ENCODE data around the gene STK31. TPM values are rescaled to one million over a fixed set of nuclear protein-coding genes. Genes with fewer than 3 reads are reported as not detected.
"Not testable (repeated sequence)": the region's sequence is repeated elsewhere in the genome, so short reads cannot be mapped to it uniquely, and the experiment has no call there.

Gene STK31
- total and polyA plus RNA-seq, 2 donors (not counting 3 experiments of a cell fraction or from before 2014, with no cell fraction given): 0.44 TPM; not detected in 1

GRCh38 chr7:23768022-23768421 lies 58.0 kb downstream of the STK31 start:
- ChIA-PET POLR2A (no interaction called here), CTCF (interaction anchor here (0.9 kb wide), 1 partner anchor 19 kb away, joined by 3 read pairs; no protein-coding TSS in a partner anchor)
- no peak for TF ChIP-seq JUN (IDR thresholded peaks at IDR 0.05; ENCODE audit: borderline replicate concordance, insufficient read depth, insufficient read length, low read depth)
- TF ChIP-seq EZH2 (IDR thresholded peaks at IDR 0.05; ENCODE audit: borderline replicate concordance, low read depth, low read length, severe bottlenecking): no peak
- TF ChIP-seq CTCF (IDR thresholded peaks at IDR 0.05; ENCODE audit: extremely low read depth in 1 of 2, insufficient read depth in 1 of 2, low read depth in 1 of 2, low read length in 2 of 2): no peak
- no peak for TF ChIP-seq POLR2AphosphoS5 (IDR thresholded peaks at IDR 0.05; ENCODE audit: insufficient read depth, low read depth, low read length)
- no peak for TF ChIP-seq MAX (IDR thresholded peaks at IDR 0.05; ENCODE audit: insufficient read depth, insufficient read length)
- TF ChIP-seq MYC (IDR thresholded peaks at IDR 0.05; ENCODE audit: low read depth, low read length): no peak
- no peak for TF ChIP-seq GATA2 (IDR thresholded peaks at IDR 0.05; ENCODE audit: insufficient read depth, insufficient read length, low read depth, low read length)
- no peak for TF ChIP-seq POLR2A (IDR thresholded peaks at IDR 0.05; ENCODE audit: low read depth, low read length)
- no peak for TF ChIP-seq FOS (IDR thresholded peaks at IDR 0.05; ENCODE audit: borderline replicate concordance, insufficient read depth, low read length)

GRCh38 chr7:23779185-23779800 lies 69.3 kb downstream of the STK31 start:
- POLR2A ChIA-PET; H4K20me1 ChIP-seq (replicated peaks; ENCODE audit: control insufficient read depth, extremely low read depth, insufficient read depth, low read length); H2AFZ ChIP-seq (ENCODE audit: low read depth, low read length); H3K9me1 ChIP-seq (replicated peaks; ENCODE audit: control insufficient read depth, extremely low read depth, insufficient read depth, low read length); BruUV-seq (replicated peaks); H3K9me3 ChIP-seq (replicated peaks; ENCODE audit: control insufficient read depth, insufficient read depth, low read length); H3K9ac ChIP-seq (replicated peaks; ENCODE audit: extremely low read depth, insufficient read depth, low read length); H3K79me2 ChIP-seq (ENCODE audit: control insufficient read depth, insufficient read depth, low read length); H3K4me2 ChIP-seq (ENCODE audit: insufficient read depth, low read length); H3K4me3 ChIP-seq (replicated peaks in 1 of 3; ENCODE audit: insufficient read depth in 1 of 3, low read depth in 1 of 3, low read length in 3 of 3); H3K36me3 ChIP-seq (ENCODE audit: control insufficient read depth in 2 of 2, extremely low read depth in 1 of 2, insufficient read depth in 2 of 2, low read length in 2 of 2); DNase-seq (ENCODE audit: low read depth, low spot score); H3K27ac ChIP-seq (ENCODE audit: insufficient read depth, low read depth, low read length); intact Hi-C loops (cut with micrococcal nuclease); dilution Hi-C loops (cut with MboI; ENCODE audit: extremely low pct_ligation_motif_present, low sequenced_read_pairs); H3K27me3 ChIP-seq (ENCODE audit: control insufficient read depth in 2 of 2, insufficient read depth in 2 of 2, low read length in 2 of 2); H3K4me1 ChIP-seq (ENCODE audit: control insufficient read depth, extremely low read depth, insufficient read depth, low read length); FAIRE-seq: not testable (repeated sequence)
- CTCF ChIA-PET: interaction anchor here (0.8 kb wide), 1 partner anchor 27 kb away, joined by 3 read pairs; no protein-coding TSS in a partner anchor

More at GRCh38 chr7:23768022-23768421, 58.0 kb downstream of the STK31 start:
- Histone ChIP-seq H3K27ac (ENCODE audit: insufficient read depth, low read depth, low read length) (no peak overlapping the region), H4K20me1 (replicated peaks; ENCODE audit: control insufficient read depth, extremely low read depth, insufficient read depth, low read length) (no peaks in the 10 kb centered on the region), H3K27me3 (ENCODE audit: control insufficient read depth in 2 of 2, insufficient read depth in 2 of 2, low read length in 2 of 2) (peaks cover 0 to 4% of the 10 kb centered on the region in 2 experiments), H3K9me1 (replicated peaks; ENCODE audit: control insufficient read depth, extremely low read depth, insufficient read depth, low read length) (no peaks in the 10 kb centered on the region), H3K36me3 (ENCODE audit: control insufficient read depth in 2 of 2, extremely low read depth in 1 of 2, insufficient read depth in 2 of 2, low read length in 2 of 2) (no peaks in the 10 kb centered on the region), H3K9ac (replicated peaks; ENCODE audit: extremely low read depth, insufficient read depth, low read length) (no peak overlapping the region), H3K4me3 (replicated peaks in 1 of 3; ENCODE audit: insufficient read depth in 1 of 3, low read depth in 1 of 3, low read length in 3 of 3) (no peak overlapping the region), H2AFZ (ENCODE audit: low read depth, low read length) (no peak overlapping the region), H3K4me1 (ENCODE audit: control insufficient read depth, extremely low read depth, insufficient read depth, low read length) (no peaks in the 10 kb centered on the region), H3K4me2 (ENCODE audit: insufficient read depth, low read length) (no peak overlapping the region), H3K9me3 (replicated peaks; ENCODE audit: control insufficient read depth, insufficient read depth, low read length) (no peaks in the 10 kb centered on the region), H3K79me2 (ENCODE audit: control insufficient read depth, insufficient read depth, low read length) (no peaks in the 10 kb centered on the region)
- DNase-seq (ENCODE audit: low read depth, low spot score) (no peak), FAIRE-seq (no peak)
- dilution Hi-C loops (cut with MboI; ENCODE audit: extremely low pct_ligation_motif_present, low sequenced_read_pairs): no loop called here
- no TSS peak for BruUV-seq (replicated peaks)
- intact Hi-C loops (cut with micrococcal nuclease): no loop called here
